ENCODE results near the gene CMPK1. TPM values are rescaled to one million over a fixed set of nuclear protein-coding genes. Genes with fewer than 3 reads are reported as not detected.
A peak's percentile ranks its signal among the peaks of the same experiment; 100 is the strongest.
"Not testable (repeated sequence)": the region's sequence is repeated elsewhere in the genome, so short reads cannot be mapped to it uniquely, and the experiment has no call there.

The CMPK1 gene, protein sequence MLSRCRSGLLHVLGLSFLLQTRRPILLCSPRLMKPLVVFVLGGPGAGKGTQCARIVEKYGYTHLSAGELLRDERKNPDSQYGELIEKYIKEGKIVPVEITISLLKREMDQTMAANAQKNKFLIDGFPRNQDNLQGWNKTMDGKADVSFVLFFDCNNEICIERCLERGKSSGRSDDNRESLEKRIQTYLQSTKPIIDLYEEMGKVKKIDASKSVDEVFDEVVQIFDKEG
- total RNA-seq: 97.1 and 105 TPM in 2 replicates
- long read RNA-seq, transcript CMPK1-203 (6 exons, 2,930 nt): major isoform, 524 of 563 reads
- long read RNA-seq, transcript CMPK1-202 (5 exons, 1,212 nt): minor isoform, 7 of 563 reads
- long read RNA-seq, partial matches to known transcripts: 25 of 563 reads
- long read RNA-seq, other reads (novel, unspliced or antisense): 3 of 563 reads

DNA sequence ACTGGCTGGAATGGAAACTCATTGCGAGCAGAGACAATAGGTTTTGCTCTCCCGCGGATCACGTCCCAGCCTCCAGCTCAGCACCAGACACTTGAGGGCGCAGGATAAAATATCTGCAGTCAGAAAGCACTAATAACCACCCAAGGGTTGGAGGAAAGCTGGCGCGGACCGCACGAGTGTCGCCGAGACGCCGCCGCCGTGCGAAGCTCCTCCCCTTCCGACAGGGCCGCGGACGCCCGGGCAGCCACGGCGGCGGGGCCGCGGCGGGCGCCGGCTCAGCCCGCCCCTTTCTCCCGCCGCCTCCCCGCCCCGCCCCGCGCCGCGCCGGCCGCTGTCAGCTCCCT lies at the start of gene CMPK1:
Gene CMPK1 (plus strand): TSS at position 213 of the 344 bp plus-strand sequence. CDS start 156 bp downstream, outside the sequence.
- Mint-ChIP-seq H3K4me1 (ENCODE audit: unreplicated experiment) (peaks cover 23% of the 10 kb centered on the region), H3K4me3 (ENCODE audit: unreplicated experiment) (peak within 1 kb of the TSS; percentile 91), H3K9me3 (ENCODE audit: unreplicated experiment) (no peaks in the 10 kb centered on the region), H3K36me3 (ENCODE audit: unreplicated experiment) (no peaks in the 10 kb centered on the region), H3K27ac (ENCODE audit: unreplicated experiment) (peak within 1 kb of the TSS; percentile 96), H3K27me3 (ENCODE audit: unreplicated experiment) (no peaks in the 10 kb centered on the region)
- TF ChIP-seq CTCF (IDR thresholded peaks at IDR 0.05): peak; percentile 30
- peak; percentile 92 for DNase-seq (ENCODE audit: extremely low spot score, unreplicated experiment)

DNA sequence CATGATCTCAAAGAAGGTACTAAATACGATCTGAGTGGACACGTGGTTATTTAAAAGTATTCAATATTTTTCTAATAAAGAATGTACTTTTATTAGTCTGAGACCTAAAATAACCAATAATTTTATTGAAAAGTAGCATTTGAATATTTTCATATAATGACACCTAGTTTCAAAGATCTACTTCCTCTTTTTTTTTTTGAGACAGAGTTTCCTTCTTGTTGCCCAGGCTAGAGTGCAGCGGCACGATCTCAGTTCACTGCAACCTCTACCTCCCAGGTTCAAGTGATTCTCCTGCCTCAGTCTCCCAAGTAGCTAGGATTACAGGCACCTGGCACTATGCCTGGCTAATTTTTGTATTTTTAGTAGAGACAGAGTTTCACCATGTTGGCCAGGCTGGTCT lies 45.5 kb upstream of the CMPK1 start:
- not testable (repeated sequence) for H3K4me1 Mint-ChIP-seq (ENCODE audit: unreplicated experiment); H3K9me3 Mint-ChIP-seq (ENCODE audit: unreplicated experiment); H3K27ac Mint-ChIP-seq (ENCODE audit: unreplicated experiment); H3K4me3 Mint-ChIP-seq (ENCODE audit: unreplicated experiment); H3K27me3 Mint-ChIP-seq (ENCODE audit: unreplicated experiment); H3K36me3 Mint-ChIP-seq (ENCODE audit: unreplicated experiment); DNase-seq (ENCODE audit: extremely low spot score, unreplicated experiment)

DNA sequence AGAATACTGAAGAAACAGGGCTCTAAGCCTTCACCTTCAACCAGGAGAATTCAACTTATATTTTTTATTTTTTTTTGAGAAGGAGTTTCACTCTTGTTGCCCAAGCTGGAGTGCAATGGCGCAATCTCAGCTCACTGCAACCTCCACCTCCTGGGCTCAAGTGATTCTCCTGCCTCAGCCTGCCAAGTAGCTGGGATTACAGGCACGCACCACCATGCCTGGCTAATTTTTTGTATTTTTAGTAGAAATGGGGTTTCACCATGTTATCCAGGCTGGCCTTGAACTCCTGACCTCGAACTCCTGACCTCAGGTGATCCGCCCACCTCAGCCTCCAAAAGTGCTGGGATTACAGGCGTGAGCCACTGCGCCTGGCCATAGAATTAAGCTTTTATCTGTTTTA lies 38.7 kb upstream of the CMPK1 start:
- not testable (repeated sequence) for H3K9me3 Mint-ChIP-seq (ENCODE audit: unreplicated experiment); DNase-seq (ENCODE audit: extremely low spot score, unreplicated experiment); H3K27me3 Mint-ChIP-seq (ENCODE audit: unreplicated experiment); H3K27ac Mint-ChIP-seq (ENCODE audit: unreplicated experiment); H3K4me1 Mint-ChIP-seq (ENCODE audit: unreplicated experiment); H3K36me3 Mint-ChIP-seq (ENCODE audit: unreplicated experiment); H3K4me3 Mint-ChIP-seq (ENCODE audit: unreplicated experiment)

- Mint-ChIP-seq H3K4me3 (ENCODE audit: unreplicated experiment) (no peak overlapping the region), H3K36me3 (ENCODE audit: unreplicated experiment) (no peaks in the 10 kb centered on the region), H3K4me1 (ENCODE audit: unreplicated experiment) (no peaks in the 10 kb centered on the region), H3K9me3 (ENCODE audit: unreplicated experiment) (no peaks in the 10 kb centered on the region), H3K27me3 (ENCODE audit: unreplicated experiment) (no peaks in the 10 kb centered on the region), H3K27ac (ENCODE audit: unreplicated experiment) (no peak overlapping the region)
- no peak for DNase-seq (ENCODE audit: extremely low spot score, unreplicated experiment)
- TF ChIP-seq CTCF (IDR thresholded peaks at IDR 0.05): no peak
These were observed 38.0 kb upstream of the CMPK1 start for GRCh38 chr1:47295579-47295978.

GRCh38 chr1:47298025-47298699 lies 35.4 kb upstream of the CMPK1 start:
- Mint-ChIP-seq H3K27me3 (ENCODE audit: unreplicated experiment) (no peaks in the 10 kb centered on the region), H3K4me3 (ENCODE audit: unreplicated experiment) (no peak overlapping the region), H3K27ac (ENCODE audit: unreplicated experiment) (no peak overlapping the region), H3K4me1 (ENCODE audit: unreplicated experiment) (no peaks in the 10 kb centered on the region), H3K9me3 (ENCODE audit: unreplicated experiment) (no peaks in the 10 kb centered on the region), H3K36me3 (ENCODE audit: unreplicated experiment) (peaks cover 15% of the 10 kb centered on the region)
- TF ChIP-seq CTCF (IDR thresholded peaks at IDR 0.05): no peak
- DNase-seq (ENCODE audit: extremely low spot score, unreplicated experiment): no peak

DNA sequence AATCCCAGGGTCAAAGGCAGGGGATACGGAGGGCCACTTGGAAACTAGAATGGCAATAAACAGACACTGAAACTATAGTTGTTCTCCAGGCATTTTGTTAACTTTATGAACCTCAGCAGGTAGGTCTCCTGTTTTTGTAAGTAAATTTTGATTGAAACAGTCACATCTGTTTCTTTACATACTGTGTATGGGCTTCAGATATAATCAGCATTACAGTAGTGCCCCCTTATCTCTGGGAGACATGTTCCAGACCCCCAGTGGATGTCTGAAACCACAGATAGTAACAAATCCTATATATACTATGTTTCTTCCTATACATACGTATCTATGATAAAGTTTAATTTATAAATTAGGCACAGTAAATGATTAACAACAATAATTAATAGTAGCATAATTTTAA lies 31.1 kb upstream of the CMPK1 start:
- no peak for DNase-seq (ENCODE audit: extremely low spot score, unreplicated experiment)
- Mint-ChIP-seq H3K27ac (ENCODE audit: unreplicated experiment) (no peak overlapping the region), H3K36me3 (ENCODE audit: unreplicated experiment) (peaks cover 18% of the 10 kb centered on the region), H3K27me3 (ENCODE audit: unreplicated experiment) (no peaks in the 10 kb centered on the region), H3K4me1 (ENCODE audit: unreplicated experiment) (peaks cover 3% of the 10 kb centered on the region), H3K9me3 (ENCODE audit: unreplicated experiment) (no peaks in the 10 kb centered on the region), H3K4me3 (ENCODE audit: unreplicated experiment) (no peak overlapping the region)
- no peak for TF ChIP-seq CTCF (IDR thresholded peaks at IDR 0.05)
